IPS-18c (cell line): ENCODE measurements around the gene BLVRB.
"Not testable (repeated sequence)": the region's sequence is repeated elsewhere in the genome, so short reads cannot be mapped to it uniquely, and the experiment has no call there.

Source experiments
- H3K4me3 ChIP-seq: 2 replicates; pipeline ENCODE4 v1.7.0; 2013; ENCODE audit warnings: low read depth, mild to moderate bottlenecking, low read length, moderate library complexity; ENCODE audit not compliant: insufficient read depth
- H3K9me3 ChIP-seq: one replicate; pipeline ENCODE4 v1.6.1; 2013; ENCODE audit warnings: mild to moderate bottlenecking, low read length, moderate library complexity; ENCODE audit not compliant: control insufficient read depth, insufficient read depth

BLVRB gene

DNA sequence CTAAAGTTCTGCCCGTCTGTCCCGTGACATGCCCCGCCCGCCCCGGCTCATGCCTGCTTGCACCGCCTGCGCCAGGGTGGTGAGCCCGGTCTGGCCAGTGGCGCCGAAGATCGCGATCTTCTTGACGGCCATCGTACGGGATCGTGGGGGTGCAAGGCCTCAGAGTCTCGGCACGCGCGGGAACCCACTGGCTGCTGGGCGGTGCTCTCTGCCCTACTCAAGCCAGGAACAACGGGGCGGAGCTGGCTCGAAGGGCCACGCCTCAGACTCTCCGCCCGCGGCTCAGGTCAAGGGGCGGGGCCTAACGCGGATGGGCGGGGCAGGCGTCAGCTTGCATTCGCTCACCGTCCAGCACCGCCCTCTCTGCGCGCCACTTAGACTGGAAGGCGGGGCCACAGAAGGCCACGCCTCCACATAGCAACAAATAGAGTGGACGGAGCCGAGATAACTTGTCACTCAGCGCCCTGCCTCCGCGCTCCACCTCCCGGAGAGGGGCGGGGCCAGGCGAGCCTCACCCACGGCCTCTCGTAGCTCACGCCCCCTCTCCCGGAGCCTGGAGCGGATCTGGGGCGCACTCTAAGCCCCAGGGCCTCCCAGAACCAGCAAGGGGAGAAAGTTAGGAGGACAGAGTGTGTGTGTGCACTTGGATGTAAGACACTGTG lies at the start of gene BLVRB:
Gene BLVRB, minus strand, starts transcription at position 189 of the 662 bp plus-strand sequence. Its CDS starts 57 bp downstream, at position 132.
- peak within 1 kb of the TSS; percentile 78 for H3K4me3 ChIP-seq

DNA sequence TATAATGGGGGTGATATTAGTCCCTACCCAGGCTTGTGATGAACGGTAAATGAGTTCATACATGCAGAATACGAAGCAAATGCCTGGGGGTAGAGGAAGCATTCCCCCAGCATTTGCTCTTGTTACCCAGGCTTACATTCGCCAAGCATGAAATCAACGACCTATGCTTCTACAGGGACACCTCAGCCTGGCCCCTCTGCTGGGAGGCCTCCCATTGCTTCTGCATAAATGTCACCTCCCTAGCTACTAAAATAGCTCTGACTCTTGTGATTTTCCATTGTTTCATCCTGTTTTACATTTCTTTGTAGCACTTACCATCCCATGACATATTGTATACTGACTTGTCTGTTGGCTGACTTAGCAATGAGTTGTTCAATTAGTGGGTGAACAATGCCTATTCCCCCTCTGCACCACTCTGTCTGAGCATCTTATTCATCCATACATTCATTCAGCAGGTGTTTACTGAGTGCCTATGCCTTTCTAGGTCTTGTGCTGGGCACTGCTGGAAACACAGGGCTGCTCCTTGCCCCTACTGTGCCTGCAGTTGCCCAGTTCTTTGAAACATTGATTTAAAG lies 48.3 kb upstream of the BLVRB start:
- Histone ChIP-seq H3K4me3 (no peak overlapping the region), H3K9me3 (peaks cover 11% of the 10 kb centered on the region)

More for the DNA sequence above, at the start of gene BLVRB:
- no peaks in the 10 kb centered on the region for H3K9me3 ChIP-seq

DNA sequence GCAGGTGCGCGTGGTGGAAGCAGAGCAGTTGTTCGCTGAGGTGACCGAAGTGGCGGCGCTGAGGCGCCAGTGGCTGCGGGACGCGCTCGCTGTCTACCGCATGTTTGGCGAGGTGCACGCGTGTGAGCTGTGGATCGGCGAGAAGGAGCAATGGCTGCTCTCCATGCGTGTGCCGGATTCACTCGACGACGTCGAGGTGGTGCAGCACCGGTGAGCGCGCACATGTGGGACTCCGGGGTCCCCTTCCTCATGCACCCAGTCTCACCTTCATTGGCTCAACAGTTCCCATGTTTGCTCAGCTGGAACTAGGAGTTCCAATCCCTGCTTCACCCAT lies 47.8 kb upstream of the BLVRB start:
- Histone ChIP-seq H3K4me3 (no peak overlapping the region), H3K9me3 (peaks cover 11% of the 10 kb centered on the region)

DNA sequence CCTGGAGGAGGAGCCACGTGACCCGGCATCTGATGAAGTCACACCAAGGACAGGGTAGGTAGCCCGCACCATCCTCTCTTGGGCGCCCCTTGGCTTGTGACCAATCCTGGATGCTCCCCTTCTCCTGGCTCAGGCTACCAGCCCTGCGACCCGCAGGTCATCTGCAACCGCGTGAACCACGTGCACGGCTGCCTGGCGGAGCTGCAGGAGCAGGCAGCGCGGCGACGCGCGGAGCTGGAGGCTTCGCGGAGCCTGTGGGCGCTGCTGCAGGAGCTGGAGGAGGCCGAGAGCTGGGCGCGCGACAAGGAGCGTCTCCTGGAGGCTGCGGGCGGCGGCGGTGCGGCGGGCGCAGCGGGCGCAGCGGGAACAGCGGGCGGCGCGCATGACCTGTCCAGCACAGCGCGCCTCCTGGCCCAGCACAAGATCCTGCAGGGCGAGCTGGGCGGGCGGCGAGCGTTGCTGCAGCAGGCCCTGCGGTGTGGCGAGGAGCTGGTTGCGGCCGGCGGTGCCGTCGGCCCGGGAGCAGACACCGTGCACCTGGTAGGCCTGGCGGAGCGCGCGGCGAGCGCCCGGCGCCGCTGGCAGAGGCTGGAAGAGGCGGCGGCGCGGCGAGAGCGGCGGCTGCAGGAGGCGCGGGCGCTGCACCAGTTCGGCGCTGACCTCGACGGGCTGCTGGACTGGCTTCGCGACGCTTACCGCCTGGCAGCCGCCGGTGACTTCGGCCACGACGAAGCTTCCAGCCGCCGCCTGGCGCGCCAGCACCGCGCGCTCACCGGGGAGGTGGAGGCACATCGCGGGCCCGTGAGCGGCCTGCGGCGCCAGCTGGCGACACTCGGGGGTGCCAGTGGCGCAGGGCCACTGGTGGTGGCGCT lies 47.2 kb upstream of the BLVRB start:
- peak overlapping the region; percentile 44 for H3K4me3 ChIP-seq
- H3K9me3 ChIP-seq, result peaks cover 11% of the 10 kb centered on the region

DNA sequence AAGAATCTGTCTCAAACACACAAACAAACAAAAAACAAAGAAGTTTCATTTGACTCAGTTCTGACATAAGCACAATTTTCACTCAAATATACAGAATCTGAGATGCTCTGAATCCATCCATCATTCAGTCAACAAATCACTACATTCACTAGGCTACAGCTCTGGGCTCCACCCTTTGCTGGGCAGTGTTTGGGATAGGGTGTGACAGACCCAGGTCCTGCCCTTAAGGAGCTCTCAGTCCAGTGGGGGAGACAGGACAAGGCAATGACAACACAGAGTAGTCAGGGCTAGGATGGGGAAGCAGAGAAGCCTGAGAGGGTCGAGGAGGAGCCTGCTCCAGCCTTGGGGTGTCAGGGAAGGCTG lies 46.5 kb upstream of the BLVRB start:
- H3K4me3 ChIP-seq, result peak overlapping the region; percentile 44
- peaks cover 11% of the 10 kb centered on the region for H3K9me3 ChIP-seq

DNA sequence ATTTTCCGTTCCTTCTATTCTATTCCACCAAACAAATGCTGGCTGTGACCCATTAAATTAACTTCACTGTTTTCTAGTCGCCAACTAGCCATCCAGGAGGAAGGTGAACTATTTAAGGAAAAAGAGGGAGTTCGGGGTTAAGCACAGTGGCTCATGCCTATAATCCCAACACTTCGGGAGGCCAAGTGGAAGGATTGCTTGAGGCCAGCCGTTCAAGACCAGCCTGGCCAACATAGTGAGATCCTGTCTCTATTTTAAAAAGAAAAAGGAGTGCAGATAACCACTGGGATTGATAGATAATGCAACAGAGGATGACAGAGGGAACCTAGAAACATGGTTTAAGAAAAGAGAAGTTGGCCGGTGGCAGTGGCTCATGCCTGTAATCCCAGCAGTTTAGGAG lies 45.9 kb upstream of the BLVRB start:
- Histone ChIP-seq H3K9me3 (peaks cover 11% of the 10 kb centered on the region), H3K4me3 (no peak overlapping the region)

DNA sequence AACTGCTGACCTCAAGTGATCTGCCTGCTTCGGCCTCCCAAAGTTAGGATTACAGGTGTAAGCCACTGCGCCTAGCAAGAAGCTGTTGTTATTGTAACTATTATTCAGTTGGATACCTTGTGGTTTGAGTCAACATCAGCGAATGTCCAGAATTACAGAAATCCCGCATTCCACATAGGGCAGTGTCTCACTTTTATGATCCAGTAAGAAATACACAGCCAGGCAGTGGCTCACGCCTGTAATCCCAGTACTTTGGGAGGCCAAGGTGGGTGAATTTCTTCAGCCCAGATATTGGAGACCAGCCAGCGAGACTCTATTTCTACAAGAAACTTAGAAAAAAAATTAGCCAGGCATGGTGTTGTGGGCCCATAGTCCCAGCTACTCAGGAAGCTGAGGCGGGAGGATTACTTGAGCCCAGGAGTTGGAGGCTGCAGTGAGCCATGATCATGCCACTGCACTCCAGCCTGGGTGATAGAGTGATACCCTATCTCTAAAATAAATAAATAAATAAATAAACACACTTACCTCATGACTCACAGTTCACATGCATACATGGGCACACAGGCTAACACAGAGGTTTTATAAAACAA lies 45.1 kb upstream of the BLVRB start:
- Histone ChIP-seq H3K9me3 (peaks cover 11% of the 10 kb centered on the region), H3K4me3 (no peak overlapping the region)

DNA sequence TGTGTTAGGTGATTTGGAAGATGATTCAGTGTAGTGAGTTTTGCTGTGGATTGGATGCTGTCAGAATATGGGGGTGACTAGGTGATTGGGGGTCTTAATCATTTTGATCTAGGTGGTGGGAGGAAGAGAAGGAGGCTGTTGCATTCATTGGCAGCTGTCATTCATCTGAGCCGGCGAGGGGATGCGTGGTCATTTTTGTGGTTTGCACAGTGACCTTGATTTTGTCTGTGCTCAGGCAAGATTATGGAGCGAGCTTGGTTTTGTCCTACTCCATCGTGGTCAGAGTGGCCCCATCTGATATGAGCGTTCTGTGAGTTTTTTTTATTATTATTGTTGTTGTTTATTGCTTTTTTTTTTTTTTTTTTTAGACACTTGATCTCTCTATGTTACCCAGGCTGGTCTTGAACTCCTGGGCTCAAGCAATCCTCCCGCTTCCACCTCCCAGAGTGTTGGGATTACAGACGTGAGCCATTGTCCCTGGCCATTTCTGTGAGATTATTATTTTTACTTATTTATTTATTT lies 43.3 kb upstream of the BLVRB start:
- no peak overlapping the region for H3K4me3 ChIP-seq
- H3K9me3 ChIP-seq, result peaks cover 11% of the 10 kb centered on the region

DNA sequence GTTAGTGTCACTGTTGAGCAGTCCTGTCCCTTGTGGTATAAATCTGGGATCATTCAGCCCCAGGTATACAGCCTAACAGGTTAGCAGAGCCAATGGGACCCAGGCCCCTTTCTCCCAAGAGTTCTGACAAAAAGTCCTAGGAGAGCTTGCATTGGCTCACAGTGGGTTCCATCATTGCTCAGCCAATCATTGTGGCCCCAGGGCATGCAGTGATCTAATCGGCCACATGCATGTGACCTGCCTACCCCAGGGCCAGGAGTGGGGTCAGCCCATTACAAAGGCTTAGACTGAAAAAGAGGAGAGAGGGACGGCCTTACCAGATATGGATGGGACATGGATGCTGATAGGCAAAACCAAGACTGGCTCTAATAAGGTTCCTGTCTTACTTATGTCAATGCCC lies 42.3 kb upstream of the BLVRB start:
- no peak overlapping the region for H3K4me3 ChIP-seq
- H3K9me3 ChIP-seq, result peaks cover 4% of the 10 kb centered on the region

DNA sequence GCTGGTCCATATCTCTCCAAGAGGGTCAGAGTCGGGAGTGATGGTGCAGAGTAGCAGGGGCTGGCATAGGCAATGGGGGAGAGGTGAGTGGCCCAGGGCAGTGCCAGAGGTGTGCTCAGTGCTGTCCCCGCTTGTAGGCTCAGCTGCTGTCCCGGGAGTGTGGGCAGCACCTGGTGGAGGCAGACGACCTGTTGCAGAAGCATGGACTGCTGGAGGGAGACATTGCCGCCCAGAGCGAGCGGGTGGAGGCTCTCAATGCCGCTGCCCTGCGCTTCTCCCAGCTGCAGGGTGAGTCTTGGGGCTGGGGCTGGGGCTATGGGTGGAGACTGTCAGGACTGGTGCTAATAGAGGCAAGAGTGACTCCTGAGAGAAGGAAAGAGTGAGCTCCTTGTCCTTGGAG lies 40.6 kb upstream of the BLVRB start:
- H3K4me3 ChIP-seq, result no peak overlapping the region
- no peaks in the 10 kb centered on the region for H3K9me3 ChIP-seq

DNA sequence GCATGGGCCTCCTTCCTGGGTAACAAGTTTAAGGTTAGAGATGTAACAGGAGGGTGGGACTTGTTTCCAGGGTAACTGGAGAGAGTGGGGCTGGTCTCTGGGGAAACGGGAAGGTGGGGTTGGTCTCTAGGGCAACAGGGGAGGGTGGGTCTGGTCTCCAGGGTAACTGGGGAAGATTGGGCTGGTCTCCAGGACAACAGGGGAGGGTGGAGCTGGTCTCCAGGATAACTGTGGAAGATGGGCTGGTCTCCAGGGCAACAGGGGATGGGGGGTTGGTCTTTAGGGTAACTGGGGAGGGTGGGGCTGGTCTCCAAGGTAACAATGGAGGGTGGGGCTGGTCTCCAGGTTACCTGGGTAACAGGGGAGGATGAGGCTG lies 37.8 kb upstream of the BLVRB start:
- Histone ChIP-seq H3K9me3 (no peaks in the 10 kb centered on the region), H3K4me3 (no peak overlapping the region)

DNA sequence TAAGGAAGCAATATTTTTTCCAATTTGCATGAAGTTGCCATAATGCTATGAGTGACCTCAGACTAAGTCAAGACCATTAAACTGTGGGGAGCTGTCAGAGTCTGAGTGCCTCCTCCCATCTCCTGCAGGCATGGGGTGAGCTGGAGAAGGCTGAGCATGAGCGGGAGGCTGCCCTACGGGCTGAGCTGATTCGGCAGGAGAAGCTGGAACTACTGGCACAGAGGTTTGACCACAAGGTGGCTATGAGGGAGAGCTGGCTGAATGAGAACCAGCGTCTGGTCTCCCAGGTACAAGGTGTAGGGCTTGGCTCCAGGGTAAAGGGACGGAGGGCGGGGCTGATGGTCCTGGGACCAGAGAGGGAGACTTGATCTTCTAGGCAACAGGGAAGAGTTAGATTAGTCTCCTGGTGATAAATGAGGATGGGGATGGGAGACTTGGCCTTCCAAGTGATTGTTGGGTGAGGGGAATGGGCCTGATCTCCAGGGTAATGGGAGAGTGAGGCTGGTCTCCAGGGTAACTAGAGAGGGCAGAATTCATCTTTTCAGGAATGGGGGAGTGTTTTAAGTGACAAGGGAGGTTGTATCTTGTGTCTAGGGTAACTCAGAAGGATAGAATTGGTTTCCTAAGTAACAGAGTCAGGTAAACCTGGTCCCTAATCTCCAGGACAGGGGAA lies 37.2 kb upstream of the BLVRB start:
- Histone ChIP-seq H3K9me3 (no peaks in the 10 kb centered on the region), H3K4me3 (no peak overlapping the region)

DNA sequence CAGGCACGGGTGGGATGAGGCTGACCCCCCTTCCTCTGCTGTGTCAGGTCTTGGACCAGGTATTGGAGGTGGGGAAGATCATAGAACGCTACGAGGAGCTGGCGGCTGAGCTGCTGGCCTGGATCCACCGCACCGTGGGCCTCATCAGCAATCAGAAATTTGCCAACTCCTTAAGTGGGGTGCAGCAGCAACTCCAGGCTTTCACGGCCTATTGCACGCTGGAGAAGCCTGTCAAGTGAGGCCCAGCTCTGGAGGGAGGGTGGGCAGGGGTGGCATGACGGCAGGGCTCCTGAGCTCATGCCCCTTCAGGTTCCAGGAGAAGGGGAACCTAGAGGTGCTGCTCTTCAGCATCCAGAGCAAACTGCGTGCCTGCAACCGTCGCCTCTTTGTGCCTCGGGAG lies 36.5 kb upstream of the BLVRB start:
- no peaks in the 10 kb centered on the region for H3K9me3 ChIP-seq
- no peak overlapping the region for H3K4me3 ChIP-seq

DNA sequence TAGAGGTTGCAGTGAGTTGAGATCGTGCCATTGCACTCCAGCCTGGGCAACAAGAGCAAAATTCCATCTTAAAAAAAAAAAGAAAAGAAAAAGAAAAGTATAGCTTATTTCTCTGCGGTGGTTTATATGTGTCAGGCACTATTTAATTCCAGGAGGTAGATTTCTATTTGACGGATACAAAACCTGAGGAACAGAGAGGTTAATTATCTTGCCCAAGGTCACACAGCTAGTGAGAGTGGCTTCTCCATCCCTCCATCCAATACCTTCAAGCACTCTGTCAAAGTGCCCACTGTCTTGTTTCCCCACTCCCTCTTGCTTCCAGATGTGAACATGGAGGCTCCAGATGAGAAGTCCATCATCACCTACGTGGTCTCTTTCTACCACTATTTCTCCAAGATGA lies 36.1 kb upstream of the BLVRB start:
- no peak overlapping the region for H3K4me3 ChIP-seq
- no peaks in the 10 kb centered on the region for H3K9me3 ChIP-seq

DNA sequence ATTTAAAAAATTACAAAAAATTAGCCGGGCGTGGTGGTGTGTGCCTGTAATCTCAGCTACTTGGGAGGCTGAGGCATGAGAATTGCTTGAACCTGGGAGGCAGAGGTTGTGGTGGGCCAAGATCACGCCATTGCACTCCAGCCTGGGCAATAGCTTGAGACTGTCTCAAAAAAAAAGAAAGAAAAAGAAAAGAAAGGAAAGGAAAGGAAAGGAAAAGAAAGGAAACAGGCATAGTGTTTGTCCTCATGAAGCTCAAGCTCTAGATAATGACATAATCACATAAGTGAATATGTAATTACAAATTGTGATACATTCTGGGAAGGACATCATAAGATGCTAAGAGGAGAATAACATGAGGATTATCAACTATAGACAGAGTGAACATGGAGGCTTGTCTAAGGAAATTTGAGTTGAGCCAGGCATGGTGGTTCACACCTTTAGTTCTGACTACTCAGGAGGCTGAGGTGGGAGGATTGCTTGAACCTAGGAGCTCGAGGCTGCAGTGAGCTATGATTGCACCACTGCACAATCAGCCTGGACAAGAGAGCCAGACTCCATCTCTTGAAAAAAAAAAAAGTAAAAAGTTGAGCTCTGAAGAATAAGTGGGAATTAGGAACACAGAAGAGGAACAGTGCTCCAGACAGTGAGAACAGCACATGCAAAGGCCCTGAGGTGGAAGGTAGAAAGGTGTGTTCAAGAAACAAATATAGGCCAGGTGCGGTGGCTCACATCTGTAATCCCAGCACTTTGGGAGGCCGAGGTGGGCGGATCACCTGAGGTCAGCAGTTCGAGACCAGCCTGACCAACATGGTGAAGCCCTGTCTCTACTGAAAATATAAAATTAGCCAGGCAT lies 35.4 kb upstream of the BLVRB start:
- H3K4me3 ChIP-seq, result not testable (repeated sequence)

DNA sequence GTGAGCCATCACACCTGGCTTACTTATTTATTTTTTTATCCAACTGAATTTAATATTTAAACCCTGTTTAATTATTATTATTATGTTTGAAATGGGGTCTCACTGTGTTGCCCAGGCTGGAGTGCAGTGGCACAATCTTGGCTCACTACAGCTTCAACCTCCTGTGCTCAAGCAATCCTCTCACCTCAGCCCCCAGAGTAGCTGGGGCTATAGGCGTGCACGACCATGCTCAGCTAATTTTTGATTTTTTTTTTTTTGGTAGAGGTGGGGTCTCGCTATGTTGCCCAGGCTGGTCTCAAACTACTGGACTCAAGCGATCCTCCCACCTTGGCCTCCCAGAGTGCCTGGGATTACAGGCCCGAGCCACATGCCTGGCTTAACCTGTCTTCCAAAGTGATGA lies 33.8 kb upstream of the BLVRB start:
- Histone ChIP-seq H3K4me3 (no peak overlapping the region), H3K9me3 (no peaks in the 10 kb centered on the region)

More for the DNA sequence above, 35.4 kb upstream of the BLVRB start:
- not testable (repeated sequence) for H3K9me3 ChIP-seq
